LNCAP (cell line): ENCODE data around the gene BIRC6.

Experiments
- TF ChIP-seq, protein P1 (sequence below): fragments of 450-650 bp; IDR thresholded peaks from 2 replicates; pipeline ENCODE4 v1.5.1; 2017; ENCODE audit warnings: mild to moderate bottlenecking

The BIRC6 gene

DNA sequence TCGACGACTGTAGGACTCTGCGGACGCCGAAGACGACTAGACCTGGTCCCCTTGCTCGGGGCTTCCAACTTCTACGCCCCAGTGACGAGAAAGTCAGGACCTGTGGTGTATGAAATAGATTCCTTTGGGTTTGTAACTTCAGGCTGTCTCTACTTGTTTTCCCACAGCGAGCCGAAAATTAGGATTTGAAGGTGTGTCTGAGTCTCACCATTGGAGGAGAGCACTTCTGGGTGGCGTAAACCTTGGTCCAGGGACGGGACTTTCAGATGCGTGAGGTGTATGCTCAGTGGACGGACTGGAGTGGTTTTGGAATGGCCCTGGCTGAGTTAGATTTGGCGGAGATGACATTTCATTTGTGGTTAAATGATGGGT, 1.3 kb downstream of the BIRC6 start:
- TF ChIP-seq, protein P1, sequence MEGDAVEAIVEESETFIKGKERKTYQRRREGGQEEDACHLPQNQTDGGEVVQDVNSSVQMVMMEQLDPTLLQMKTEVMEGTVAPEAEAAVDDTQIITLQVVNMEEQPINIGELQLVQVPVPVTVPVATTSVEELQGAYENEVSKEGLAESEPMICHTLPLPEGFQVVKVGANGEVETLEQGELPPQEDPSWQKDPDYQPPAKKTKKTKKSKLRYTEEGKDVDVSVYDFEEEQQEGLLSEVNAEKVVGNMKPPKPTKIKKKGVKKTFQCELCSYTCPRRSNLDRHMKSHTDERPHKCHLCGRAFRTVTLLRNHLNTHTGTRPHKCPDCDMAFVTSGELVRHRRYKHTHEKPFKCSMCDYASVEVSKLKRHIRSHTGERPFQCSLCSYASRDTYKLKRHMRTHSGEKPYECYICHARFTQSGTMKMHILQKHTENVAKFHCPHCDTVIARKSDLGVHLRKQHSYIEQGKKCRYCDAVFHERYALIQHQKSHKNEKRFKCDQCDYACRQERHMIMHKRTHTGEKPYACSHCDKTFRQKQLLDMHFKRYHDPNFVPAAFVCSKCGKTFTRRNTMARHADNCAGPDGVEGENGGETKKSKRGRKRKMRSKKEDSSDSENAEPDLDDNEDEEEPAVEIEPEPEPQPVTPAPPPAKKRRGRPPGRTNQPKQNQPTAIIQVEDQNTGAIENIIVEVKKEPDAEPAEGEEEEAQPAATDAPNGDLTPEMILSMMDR, result no peak

DNA sequence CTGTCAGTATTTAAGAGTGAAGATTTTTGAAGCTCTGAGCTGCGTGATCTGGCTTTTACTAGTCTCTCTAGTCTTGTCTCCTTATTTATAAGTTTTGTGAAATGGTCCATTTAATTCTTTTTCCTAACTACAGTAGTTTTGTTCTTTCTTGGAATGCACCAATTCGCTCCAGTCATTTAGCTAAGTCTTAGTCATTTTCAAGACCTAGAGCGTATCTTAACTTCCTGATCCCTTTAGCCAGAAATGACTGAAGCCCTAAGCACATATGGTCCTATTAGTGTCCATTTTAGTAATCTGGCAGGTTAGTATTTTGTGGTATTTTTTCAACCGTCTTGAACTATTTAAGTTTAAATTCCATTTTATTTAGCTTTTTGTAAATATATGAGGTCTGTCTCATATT, 3.6 kb downstream of the BIRC6 start:
- TF ChIP-seq, protein P1, result no peak

GRCh38 chr2:32363597-32363996, 6.8 kb downstream of the BIRC6 start:
- TF ChIP-seq, protein P1, result no peak

GRCh38 chr2:32366595-32366994, 9.8 kb downstream of the BIRC6 start:
- TF ChIP-seq, protein P1, result no peak

DNA sequence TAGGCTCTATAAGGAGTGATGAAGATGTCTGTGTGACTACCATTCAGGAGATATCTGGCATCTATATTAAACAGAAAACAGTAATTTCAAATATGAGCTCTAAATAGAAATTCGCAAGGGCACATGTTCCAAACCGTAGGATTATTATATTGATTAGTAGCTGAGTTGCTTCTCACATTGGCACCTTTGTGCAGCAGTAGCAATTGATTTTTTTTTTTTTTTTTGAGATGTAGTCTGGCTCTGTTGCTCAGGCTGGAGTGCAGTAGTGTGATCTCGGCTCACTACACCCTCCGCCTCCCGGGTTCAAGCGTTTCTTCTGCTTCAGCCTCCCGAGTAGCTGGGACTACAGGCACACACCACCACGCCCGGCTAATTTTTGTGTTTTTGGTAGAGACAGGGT, 12.4 kb downstream of the BIRC6 start:
- TF ChIP-seq, protein P1, result no peak

- TF ChIP-seq, protein P1, result no peak
These were observed 15.8 kb downstream of the BIRC6 start for GRCh38 chr2:32372519-32373182.

DNA sequence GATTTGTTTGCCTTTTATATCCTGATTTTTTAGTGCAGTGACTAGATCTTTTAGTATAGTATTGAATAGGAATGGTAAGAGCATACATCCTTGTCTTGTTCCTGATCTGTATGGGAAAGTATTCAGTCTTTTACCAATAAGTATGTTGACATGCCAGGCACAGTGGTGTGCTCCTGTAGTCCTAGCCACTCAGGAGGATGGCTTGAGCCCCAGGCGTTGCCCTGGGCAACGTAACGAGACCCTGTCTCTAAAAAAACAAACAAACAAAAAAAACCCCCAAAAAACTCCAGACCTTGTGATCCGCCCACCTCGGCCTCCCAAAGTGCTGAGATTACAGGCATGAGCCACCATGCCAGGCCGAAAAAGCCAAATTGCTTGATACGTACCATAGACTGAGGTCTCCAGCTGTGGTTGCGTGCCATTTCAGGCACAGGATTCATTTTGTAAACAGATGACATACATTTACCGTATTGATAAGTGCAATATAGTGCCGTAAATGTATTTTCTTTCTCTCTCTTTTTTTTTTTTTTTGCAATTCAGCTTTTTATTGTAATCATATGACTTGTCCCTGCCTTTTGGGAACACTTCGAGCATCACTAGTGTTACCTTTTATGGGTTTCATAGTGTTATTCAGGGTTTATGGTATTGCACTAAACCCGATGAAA, 18.5 kb downstream of the BIRC6 start:
- TF ChIP-seq, protein P1, result no peak

- TF ChIP-seq, protein P1, result no peak
These were observed 19.9 kb downstream of the BIRC6 start for GRCh38 chr2:32376756-32377155.
